ENCODE data around the gene MRFAP1L1.

The MRFAP1L1 gene

GRCh38 chr4:6660430-6660829 is 49.2 kb downstream of the MRFAP1L1 start:
- TF ChIP-seq, protein P1, sequence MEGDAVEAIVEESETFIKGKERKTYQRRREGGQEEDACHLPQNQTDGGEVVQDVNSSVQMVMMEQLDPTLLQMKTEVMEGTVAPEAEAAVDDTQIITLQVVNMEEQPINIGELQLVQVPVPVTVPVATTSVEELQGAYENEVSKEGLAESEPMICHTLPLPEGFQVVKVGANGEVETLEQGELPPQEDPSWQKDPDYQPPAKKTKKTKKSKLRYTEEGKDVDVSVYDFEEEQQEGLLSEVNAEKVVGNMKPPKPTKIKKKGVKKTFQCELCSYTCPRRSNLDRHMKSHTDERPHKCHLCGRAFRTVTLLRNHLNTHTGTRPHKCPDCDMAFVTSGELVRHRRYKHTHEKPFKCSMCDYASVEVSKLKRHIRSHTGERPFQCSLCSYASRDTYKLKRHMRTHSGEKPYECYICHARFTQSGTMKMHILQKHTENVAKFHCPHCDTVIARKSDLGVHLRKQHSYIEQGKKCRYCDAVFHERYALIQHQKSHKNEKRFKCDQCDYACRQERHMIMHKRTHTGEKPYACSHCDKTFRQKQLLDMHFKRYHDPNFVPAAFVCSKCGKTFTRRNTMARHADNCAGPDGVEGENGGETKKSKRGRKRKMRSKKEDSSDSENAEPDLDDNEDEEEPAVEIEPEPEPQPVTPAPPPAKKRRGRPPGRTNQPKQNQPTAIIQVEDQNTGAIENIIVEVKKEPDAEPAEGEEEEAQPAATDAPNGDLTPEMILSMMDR (IDR thresholded peaks at IDR 0.05; ENCODE audit: extremely low read depth, insufficient read depth, missing control alignments): no peak
- in situ Hi-C loops (cut with MboI; ENCODE audit: low pct_unique_long_range_greater_than_20kb, low sequenced_read_pairs, unreplicated experiment): no loop called here
- no peak for DNase-seq (ENCODE audit: low spot score)

DNA sequence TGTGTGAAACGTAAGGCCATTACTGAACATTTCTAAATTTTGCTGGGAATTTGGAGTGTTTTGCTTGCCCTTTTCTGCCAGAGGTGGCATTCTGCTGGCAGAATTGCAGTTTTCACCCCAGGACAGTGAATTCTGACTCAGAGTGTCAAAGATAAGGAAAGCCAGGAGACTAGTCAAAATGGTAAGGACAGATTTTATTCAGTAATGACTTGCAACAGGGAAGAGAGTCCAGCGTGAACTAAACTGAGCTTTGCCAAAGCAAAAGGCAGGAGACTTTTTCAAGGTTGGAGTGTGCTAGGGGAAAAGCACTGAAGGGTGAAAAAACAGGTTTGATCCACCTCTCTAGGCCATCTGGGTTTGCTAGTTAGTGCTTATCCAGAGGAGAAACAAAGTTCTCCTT is 49.8 kb downstream of the MRFAP1L1 start:
- in situ Hi-C loops (cut with MboI; ENCODE audit: low pct_unique_long_range_greater_than_20kb, low sequenced_read_pairs, unreplicated experiment): no loop called here
- DNase-seq (ENCODE audit: low spot score): no peak
- TF ChIP-seq, protein P1 (IDR thresholded peaks at IDR 0.05; ENCODE audit: extremely low read depth, insufficient read depth, missing control alignments): no peak

- TF ChIP-seq, protein P1 (IDR thresholded peaks at IDR 0.05; ENCODE audit: extremely low read depth, insufficient read depth, missing control alignments): no peak
- in situ Hi-C loops (cut with MboI; ENCODE audit: low pct_unique_long_range_greater_than_20kb, low sequenced_read_pairs, unreplicated experiment): no loop called here
- DNase-seq (ENCODE audit: low spot score): no peak
Observed at GRCh38 chr4:6658597-6659075, 51.0 kb downstream of the MRFAP1L1 start.

GRCh38 chr4:6658209-6658595 is 51.5 kb downstream of the MRFAP1L1 start:
- in situ Hi-C loops (cut with MboI; ENCODE audit: low pct_unique_long_range_greater_than_20kb, low sequenced_read_pairs, unreplicated experiment): no loop called here
- TF ChIP-seq, protein P1 (IDR thresholded peaks at IDR 0.05; ENCODE audit: extremely low read depth, insufficient read depth, missing control alignments): no peak
- no peak for DNase-seq (ENCODE audit: low spot score)
